Activated T-cell treated with anti-CD3 and anti-CD28 coated beads, Interleukin-2, amount 50 U/mL, for 24 hours (primary cell): ENCODE measurements around the gene IGSF21.
"Not testable (repeated sequence)": the region's sequence is repeated elsewhere in the genome, so short reads cannot be mapped to it uniquely, and the experiment has no call there.

Experiments used
- DNase-seq: peaks from one replicate; pipeline ENCODE4 v3.0.0-alpha.2; 2020
- H3K27ac Mint-ChIP-seq: 2 replicates; pipeline ENCODE4 v1.8.0; 2020; ENCODE audit warnings: mild to moderate bottlenecking, mixed read lengths
- H3K27me3 Mint-ChIP-seq: 2 replicates; pipeline ENCODE4 v1.8.0; 2020; ENCODE audit warnings: mixed read lengths
- H3K36me3 Mint-ChIP-seq: 2 replicates; pipeline ENCODE4 v1.8.0; 2020; ENCODE audit warnings: low read depth, mixed read lengths
- H3K4me1 Mint-ChIP-seq: 2 replicates; pipeline ENCODE4 v1.8.0; 2020; ENCODE audit warnings: low read depth, mixed read lengths
- H3K4me3 Mint-ChIP-seq: 2 replicates; pipeline ENCODE4 v1.8.0; 2020; ENCODE audit warnings: mild to moderate bottlenecking, moderate library complexity, mixed read lengths
- H3K9me3 Mint-ChIP-seq: 2 replicates; pipeline ENCODE4 v1.8.0; 2020; ENCODE audit warnings: mixed read lengths

IGSF21 gene

GRCh38 chr1:18411321-18411720, 303.7 kb downstream of the IGSF21 start:
- no peaks in the 10 kb centered on the region for H3K36me3 Mint-ChIP-seq
- no peak overlapping the region for H3K27ac Mint-ChIP-seq
- H3K4me1 Mint-ChIP-seq = no peaks in the 10 kb centered on the region
- peaks cover 28% of the 10 kb centered on the region for H3K27me3 Mint-ChIP-seq
- DNase-seq = no peak
- H3K4me3 Mint-ChIP-seq = no peak overlapping the region
- H3K9me3 Mint-ChIP-seq = peaks cover 10% of the 10 kb centered on the region

- Mint-ChIP-seq H3K36me3 (no peaks in the 10 kb centered on the region), H3K4me1 (no peaks in the 10 kb centered on the region), H3K4me3 (no peak overlapping the region), H3K9me3 (peaks cover 10% of the 10 kb centered on the region), H3K27ac (no peak overlapping the region), H3K27me3 (peaks cover 23% of the 10 kb centered on the region)
- no peak for DNase-seq
Observed at GRCh38 chr1:18411820-18412641, 304.4 kb downstream of the IGSF21 start.

- Mint-ChIP-seq H3K4me1 (no peaks in the 10 kb centered on the region), H3K27me3 (peaks cover 22% of the 10 kb centered on the region), H3K9me3 (peaks cover 10% of the 10 kb centered on the region), H3K4me3 (no peak overlapping the region), H3K27ac (no peak overlapping the region), H3K36me3 (no peaks in the 10 kb centered on the region)
- no peak for DNase-seq
Observed at GRCh38 chr1:18412882-18413353, 305.3 kb downstream of the IGSF21 start.

- no peak for DNase-seq
- H3K36me3 Mint-ChIP-seq = no peaks in the 10 kb centered on the region
- peaks cover 29% of the 10 kb centered on the region for H3K27me3 Mint-ChIP-seq
Observed at GRCh38 chr1:18413541-18414305, 306.1 kb downstream of the IGSF21 start.

GRCh38 chr1:18414321-18414720, 306.7 kb downstream of the IGSF21 start:
- Mint-ChIP-seq H3K27ac (no peak overlapping the region), H3K4me3 (no peak overlapping the region)
- DNase-seq = no peak

More at GRCh38 chr1:18413541-18414305, 306.1 kb downstream of the IGSF21 start:
- H3K4me1 Mint-ChIP-seq = no peaks in the 10 kb centered on the region
- peaks cover 10% of the 10 kb centered on the region for H3K9me3 Mint-ChIP-seq
- H3K27ac Mint-ChIP-seq = no peak overlapping the region
- H3K4me3 Mint-ChIP-seq = no peak overlapping the region

GRCh38 chr1:18414872-18415447, 307.4 kb downstream of the IGSF21 start:
- Mint-ChIP-seq H3K9me3 (peaks cover 10% of the 10 kb centered on the region), H3K4me1 (no peaks in the 10 kb centered on the region), H3K27me3 (peaks cover 29% of the 10 kb centered on the region), H3K27ac (no peak overlapping the region), H3K36me3 (no peaks in the 10 kb centered on the region), H3K4me3 (no peak overlapping the region)
- DNase-seq = no peak

More at GRCh38 chr1:18414321-18414720, 306.7 kb downstream of the IGSF21 start:
- peaks cover 29% of the 10 kb centered on the region for H3K27me3 Mint-ChIP-seq
- peaks cover 10% of the 10 kb centered on the region for H3K9me3 Mint-ChIP-seq
- H3K4me1 Mint-ChIP-seq = no peaks in the 10 kb centered on the region
- no peaks in the 10 kb centered on the region for H3K36me3 Mint-ChIP-seq

GRCh38 chr1:18415448-18416027, 307.9 kb downstream of the IGSF21 start:
- peaks cover 10% of the 10 kb centered on the region for H3K9me3 Mint-ChIP-seq
- no peak overlapping the region for H3K4me3 Mint-ChIP-seq
- H3K4me1 Mint-ChIP-seq = no peaks in the 10 kb centered on the region
- peaks cover 29% of the 10 kb centered on the region for H3K27me3 Mint-ChIP-seq
- no peak for DNase-seq
- H3K36me3 Mint-ChIP-seq = no peaks in the 10 kb centered on the region
- H3K27ac Mint-ChIP-seq = no peak overlapping the region

- not testable (repeated sequence) for DNase-seq, H3K27ac Mint-ChIP-seq, H3K36me3 Mint-ChIP-seq, H3K4me1 Mint-ChIP-seq, H3K4me3 Mint-ChIP-seq
- Mint-ChIP-seq H3K9me3 (peaks cover 10% of the 10 kb centered on the region), H3K27me3 (peaks cover 29% of the 10 kb centered on the region)
Observed at GRCh38 chr1:18416126-18416525, 308.5 kb downstream of the IGSF21 start.

- Mint-ChIP-seq H3K36me3 (no peaks in the 10 kb centered on the region), H3K27me3 (peaks cover 39% of the 10 kb centered on the region), H3K4me1 (no peaks in the 10 kb centered on the region), H3K9me3 (peaks cover 6% of the 10 kb centered on the region), H3K27ac (no peak overlapping the region), H3K4me3 (no peak overlapping the region)
- DNase-seq = no peak
Observed at GRCh38 chr1:18417316-18418269, 310.0 kb downstream of the IGSF21 start.

GRCh38 chr1:18419113-18419844, 311.7 kb downstream of the IGSF21 start:
- H3K4me1 Mint-ChIP-seq = no peaks in the 10 kb centered on the region
- no peak for DNase-seq
- H3K9me3 Mint-ChIP-seq = no peaks in the 10 kb centered on the region
- H3K27me3 Mint-ChIP-seq = peaks cover 33% of the 10 kb centered on the region
- no peak overlapping the region for H3K4me3 Mint-ChIP-seq
- no peaks in the 10 kb centered on the region for H3K36me3 Mint-ChIP-seq
- H3K27ac Mint-ChIP-seq = no peak overlapping the region

- H3K27me3 Mint-ChIP-seq = peaks cover 32% of the 10 kb centered on the region
- no peak overlapping the region for H3K27ac Mint-ChIP-seq
- DNase-seq = no peak
- H3K9me3 Mint-ChIP-seq = no peaks in the 10 kb centered on the region
- H3K4me3 Mint-ChIP-seq = no peak overlapping the region
- no peaks in the 10 kb centered on the region for H3K36me3 Mint-ChIP-seq
- H3K4me1 Mint-ChIP-seq = no peaks in the 10 kb centered on the region
Observed at GRCh38 chr1:18419845-18420184, 312.2 kb downstream of the IGSF21 start.

- no peak for DNase-seq
- Mint-ChIP-seq H3K4me1 (no peaks in the 10 kb centered on the region), H3K36me3 (no peaks in the 10 kb centered on the region), H3K27me3 (peaks cover 31% of the 10 kb centered on the region), H3K9me3 (peaks cover 12% of the 10 kb centered on the region), H3K27ac (no peak overlapping the region), H3K4me3 (no peak overlapping the region)
Observed at GRCh38 chr1:18422076-18422777, 314.6 kb downstream of the IGSF21 start.

- Mint-ChIP-seq H3K27me3 (peaks cover 29% of the 10 kb centered on the region), H3K27ac (no peak overlapping the region), H3K9me3 (peaks cover 12% of the 10 kb centered on the region), H3K4me3 (no peak overlapping the region), H3K36me3 (no peaks in the 10 kb centered on the region), H3K4me1 (no peaks in the 10 kb centered on the region)
- no peak for DNase-seq
Observed at GRCh38 chr1:18422954-18423353, 315.4 kb downstream of the IGSF21 start.
